ENCODE measurements around the gene SH2D3C.

The SH2D3C gene

GRCh38 chr9:127715470-127716337, 62.8 kb downstream of the SH2D3C start, which contains the start of the genes PTRH1 and TTC16:
Gene PTRH1, minus strand, starts transcription at chr9:127715663. Its CDS starts 24 bp downstream, at chr9:127715639.
Gene TTC16, plus strand, starts transcription at chr9:127716079. Its CDS starts 67 bp downstream, at chr9:127716146.
- H3K27me3 Mint-ChIP-seq: no peaks in the 10 kb centered on the region
- peaks cover 43% of the 10 kb centered on the region for H3K4me1 Mint-ChIP-seq
- H3K27ac Mint-ChIP-seq: peak within 1 kb of the TSS; percentile 96
- H3K9me3 Mint-ChIP-seq: no peaks in the 10 kb centered on the region
- peak within 1 kb of the TSS; percentile 99 for H3K4me3 Mint-ChIP-seq
- no peaks in the 10 kb centered on the region for H3K36me3 Mint-ChIP-seq

GRCh38 chr9:127714951-127715469, 63.5 kb downstream of the SH2D3C start:
- H3K4me3 Mint-ChIP-seq: peak overlapping the region; percentile 99
- H3K9me3 Mint-ChIP-seq: no peaks in the 10 kb centered on the region
- no peaks in the 10 kb centered on the region for H3K27me3 Mint-ChIP-seq
- H3K27ac Mint-ChIP-seq: peak overlapping the region; percentile 96
- H3K4me1 Mint-ChIP-seq: peaks cover 40% of the 10 kb centered on the region
- no peaks in the 10 kb centered on the region for H3K36me3 Mint-ChIP-seq

- H3K9me3 Mint-ChIP-seq: no peaks in the 10 kb centered on the region
- peaks cover 32% of the 10 kb centered on the region for H3K4me1 Mint-ChIP-seq
- no peaks in the 10 kb centered on the region for H3K36me3 Mint-ChIP-seq
- H3K27me3 Mint-ChIP-seq: no peaks in the 10 kb centered on the region
- peak overlapping the region; percentile 83 for H3K4me3 Mint-ChIP-seq
- H3K27ac Mint-ChIP-seq: no peak overlapping the region
These were observed 64.3 kb downstream of the SH2D3C start for GRCh38 chr9:127714020-127714750.

- H3K36me3 Mint-ChIP-seq: no peaks in the 10 kb centered on the region
- no peaks in the 10 kb centered on the region for H3K9me3 Mint-ChIP-seq
- H3K27ac Mint-ChIP-seq: no peak overlapping the region
- no peak overlapping the region for H3K4me3 Mint-ChIP-seq
- peaks cover 30% of the 10 kb centered on the region for H3K4me1 Mint-ChIP-seq
- no peaks in the 10 kb centered on the region for H3K27me3 Mint-ChIP-seq
These were observed 65.6 kb downstream of the SH2D3C start for GRCh38 chr9:127712867-127713266.

GRCh38 chr9:127712371-127712770, 66.1 kb downstream of the SH2D3C start:
- peaks cover 34% of the 10 kb centered on the region for H3K4me1 Mint-ChIP-seq
- no peaks in the 10 kb centered on the region for H3K36me3 Mint-ChIP-seq
- no peaks in the 10 kb centered on the region for H3K9me3 Mint-ChIP-seq
- H3K27ac Mint-ChIP-seq: no peak overlapping the region
- H3K27me3 Mint-ChIP-seq: no peaks in the 10 kb centered on the region
- H3K4me3 Mint-ChIP-seq: peak overlapping the region; percentile 3

- no peak overlapping the region for H3K4me3 Mint-ChIP-seq
- no peak overlapping the region for H3K27ac Mint-ChIP-seq
- H3K27me3 Mint-ChIP-seq: no peaks in the 10 kb centered on the region
- no peaks in the 10 kb centered on the region for H3K36me3 Mint-ChIP-seq
- peaks cover 37% of the 10 kb centered on the region for H3K4me1 Mint-ChIP-seq
- H3K9me3 Mint-ChIP-seq: no peaks in the 10 kb centered on the region
These were observed 66.6 kb downstream of the SH2D3C start for GRCh38 chr9:127711831-127712274.

- Mint-ChIP-seq H3K4me3 (no peak overlapping the region), H3K4me1 (peaks cover 38% of the 10 kb centered on the region), H3K9me3 (no peaks in the 10 kb centered on the region), H3K27ac (no peak overlapping the region), H3K27me3 (no peaks in the 10 kb centered on the region), H3K36me3 (no peaks in the 10 kb centered on the region)
These were observed 67.2 kb downstream of the SH2D3C start for GRCh38 chr9:127711226-127711701.

GRCh38 chr9:127710204-127710783, 68.2 kb downstream of the SH2D3C start:
- H3K4me3 Mint-ChIP-seq: no peak overlapping the region
- H3K4me1 Mint-ChIP-seq: peaks cover 29% of the 10 kb centered on the region
- no peaks in the 10 kb centered on the region for H3K36me3 Mint-ChIP-seq
- H3K9me3 Mint-ChIP-seq: no peaks in the 10 kb centered on the region
- no peaks in the 10 kb centered on the region for H3K27me3 Mint-ChIP-seq
- H3K27ac Mint-ChIP-seq: no peak overlapping the region

- Mint-ChIP-seq H3K36me3 (no peaks in the 10 kb centered on the region), H3K4me3 (no peak overlapping the region), H3K27me3 (no peaks in the 10 kb centered on the region), H3K4me1 (peaks cover 28% of the 10 kb centered on the region), H3K9me3 (no peaks in the 10 kb centered on the region), H3K27ac (no peak overlapping the region)
These were observed 69.4 kb downstream of the SH2D3C start for GRCh38 chr9:127708952-127709587.

GRCh38 chr9:127707766-127708165, 70.7 kb downstream of the SH2D3C start:
- H3K36me3 Mint-ChIP-seq: no peaks in the 10 kb centered on the region
- H3K9me3 Mint-ChIP-seq: no peaks in the 10 kb centered on the region
- no peak overlapping the region for H3K4me3 Mint-ChIP-seq

GRCh38 chr9:127706836-127707241, 71.6 kb downstream of the SH2D3C start, which contains the start of gene CFAP157:
Gene CFAP157, plus strand, starts transcription at chr9:127706988. Its CDS starts 44 bp downstream, at chr9:127707032.
- H3K27ac Mint-ChIP-seq: no peak within 1 kb of the TSS
- H3K4me3 Mint-ChIP-seq: no peak within 1 kb of the TSS
- H3K27me3 Mint-ChIP-seq: no peaks in the 10 kb centered on the region
- H3K36me3 Mint-ChIP-seq: no peaks in the 10 kb centered on the region
- no peaks in the 10 kb centered on the region for H3K9me3 Mint-ChIP-seq
- H3K4me1 Mint-ChIP-seq: peaks cover 23% of the 10 kb centered on the region

More at GRCh38 chr9:127707766-127708165, 70.7 kb downstream of the SH2D3C start:
- H3K27me3 Mint-ChIP-seq: no peaks in the 10 kb centered on the region
- H3K27ac Mint-ChIP-seq: no peak overlapping the region
- peaks cover 28% of the 10 kb centered on the region for H3K4me1 Mint-ChIP-seq

- peaks cover 13% of the 10 kb centered on the region for H3K4me1 Mint-ChIP-seq
- no peaks in the 10 kb centered on the region for H3K9me3 Mint-ChIP-seq
- H3K27ac Mint-ChIP-seq: no peak overlapping the region
- no peaks in the 10 kb centered on the region for H3K36me3 Mint-ChIP-seq
- H3K4me3 Mint-ChIP-seq: no peak overlapping the region
- no peaks in the 10 kb centered on the region for H3K27me3 Mint-ChIP-seq
These were observed 72.7 kb downstream of the SH2D3C start for GRCh38 chr9:127705577-127706379.

GRCh38 chr9:127703289-127703946, 75.0 kb downstream of the SH2D3C start:
- H3K9me3 Mint-ChIP-seq: no peaks in the 10 kb centered on the region
- no peaks in the 10 kb centered on the region for H3K36me3 Mint-ChIP-seq
- H3K27ac Mint-ChIP-seq: no peak overlapping the region
- H3K4me3 Mint-ChIP-seq: no peak overlapping the region
- no peaks in the 10 kb centered on the region for H3K27me3 Mint-ChIP-seq
- H3K4me1 Mint-ChIP-seq: peaks cover 22% of the 10 kb centered on the region

Data from activated naive CD4-positive, alpha-beta T cell treated with anti-CD3 and anti-CD28 coated beads, Interleukin-2, amount 50 U/mL, for 24 hours (primary cell).